Activated CD8-positive, alpha-beta memory T cell treated with anti-CD3 and anti-CD28 coated beads for 4 hours (primary cell): ENCODE results near the gene NEK10.
"Not testable (repeated sequence)": the region's sequence is repeated elsewhere in the genome, so short reads cannot be mapped to it uniquely, and the experiment has no call there.

Experiments used
- DNase-seq, 2 donors: peaks; one replicate each; pipeline ENCODE4 v3.0.0-alpha.2; 2020; ENCODE audit warnings: low read depth in 2 of 2

Gene NEK10

DNA sequence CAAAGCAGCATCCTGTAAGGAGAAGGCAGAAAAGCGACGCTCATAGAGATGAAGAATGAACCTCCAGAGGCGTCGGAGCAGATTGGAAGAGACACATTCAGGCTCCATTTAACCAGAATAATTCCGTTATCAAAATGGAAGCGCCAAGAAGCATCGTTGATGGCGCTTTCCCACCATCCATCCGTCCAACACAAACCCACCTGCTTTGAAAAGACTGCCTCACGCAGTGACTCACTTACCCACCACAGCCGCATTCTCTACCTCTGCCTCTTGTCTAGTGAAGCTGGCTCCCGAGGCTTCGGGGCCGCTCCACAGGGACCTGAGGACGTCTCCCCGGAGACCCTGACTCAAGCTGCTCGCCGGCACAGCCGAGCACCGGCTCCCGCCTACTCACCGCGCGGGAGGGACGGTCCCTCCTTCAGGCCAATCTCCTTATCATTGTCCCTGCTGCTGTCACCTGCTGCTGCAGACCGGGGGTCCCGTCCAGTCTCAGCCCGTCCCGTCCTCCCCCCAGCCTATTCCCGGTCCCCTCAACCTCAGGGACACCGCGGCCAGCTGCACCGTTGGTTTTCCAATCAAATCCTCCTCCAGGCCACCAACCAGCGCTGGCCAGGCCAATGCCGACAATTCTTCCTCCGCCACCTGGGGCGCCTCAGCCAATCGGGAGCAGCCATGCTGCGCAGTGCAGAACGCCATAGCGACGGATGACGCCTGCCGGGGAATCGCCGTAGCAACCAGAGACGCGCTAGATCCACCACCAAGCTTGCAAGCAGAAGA lies at the start of gene NEK10:
Gene NEK10 (minus strand): TSS at position 553 of the 777 bp plus-strand sequence. CDS start 16,501 bp downstream, outside the sequence.
- DNase-seq: peak; percentile 78 to 82

DNA sequence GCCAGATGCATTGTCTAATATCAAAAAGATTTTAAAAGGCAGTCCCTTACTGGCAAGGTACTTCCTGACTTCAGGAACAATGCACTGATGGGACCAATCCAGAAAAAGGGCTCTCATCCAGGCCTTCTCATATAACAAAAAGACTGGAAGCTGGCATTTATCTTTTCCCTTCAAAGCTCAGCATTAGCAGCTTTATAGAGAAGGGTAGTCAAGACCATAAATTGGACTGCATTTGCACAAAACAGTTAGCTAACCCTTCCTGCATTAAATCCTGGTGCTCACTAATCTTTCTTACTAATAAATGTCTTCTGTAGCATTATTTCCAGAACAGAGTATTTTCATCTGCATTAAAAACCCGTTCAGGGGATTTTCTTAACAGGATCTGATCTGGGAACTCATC lies 46.0 kb upstream of the NEK10 start:
- DNase-seq: no peak

- no peak for DNase-seq
Measured at GRCh38 chr3:27392950-27393679, 23.9 kb upstream of the NEK10 start.

- not testable (repeated sequence) for DNase-seq
Measured at GRCh38 chr3:27392414-27392813, 23.2 kb upstream of the NEK10 start.

DNA sequence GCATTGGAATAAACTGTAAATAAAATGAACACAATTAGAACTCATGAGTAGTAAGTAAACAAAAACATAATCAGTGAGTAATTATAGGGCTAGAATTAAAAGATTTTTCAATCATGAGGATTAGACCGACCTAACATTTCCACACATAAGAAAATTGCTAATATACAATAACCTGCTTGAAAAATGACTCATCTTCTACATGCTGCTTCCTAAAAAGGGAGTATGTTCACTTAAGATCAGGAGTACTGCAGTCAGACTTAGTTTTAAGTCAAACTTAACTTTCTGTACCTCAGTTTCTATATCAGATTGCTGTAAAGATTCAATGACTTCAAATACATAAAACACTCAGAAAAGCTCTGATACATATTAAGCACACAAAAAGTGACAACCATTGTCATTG lies 22.6 kb upstream of the NEK10 start:
- DNase-seq: no peak

- no peak for DNase-seq
Measured at GRCh38 chr3:27387625-27388024, 18.4 kb upstream of the NEK10 start.

- DNase-seq: no peak
Measured at GRCh38 chr3:27385504-27385903, 16.3 kb upstream of the NEK10 start.

DNA sequence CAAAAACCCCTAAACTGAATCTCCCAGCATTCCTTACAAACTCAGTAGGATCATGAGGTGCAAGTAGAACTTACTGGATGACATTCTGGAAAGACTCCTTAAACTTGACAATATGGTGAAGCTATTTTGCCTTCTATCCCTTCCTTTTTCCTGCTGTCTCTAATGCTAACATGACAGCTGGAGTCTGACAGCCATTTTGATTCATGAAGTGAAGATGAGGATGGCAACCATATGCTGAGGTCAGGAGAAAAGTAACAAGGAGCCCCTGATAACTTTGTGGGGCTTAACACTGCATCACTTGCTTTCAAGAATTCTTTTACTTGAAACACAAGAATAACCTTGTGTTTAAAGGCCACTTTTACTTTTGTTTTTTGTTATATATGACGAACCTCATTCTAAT lies 15.0 kb upstream of the NEK10 start:
- DNase-seq: no peak

DNA sequence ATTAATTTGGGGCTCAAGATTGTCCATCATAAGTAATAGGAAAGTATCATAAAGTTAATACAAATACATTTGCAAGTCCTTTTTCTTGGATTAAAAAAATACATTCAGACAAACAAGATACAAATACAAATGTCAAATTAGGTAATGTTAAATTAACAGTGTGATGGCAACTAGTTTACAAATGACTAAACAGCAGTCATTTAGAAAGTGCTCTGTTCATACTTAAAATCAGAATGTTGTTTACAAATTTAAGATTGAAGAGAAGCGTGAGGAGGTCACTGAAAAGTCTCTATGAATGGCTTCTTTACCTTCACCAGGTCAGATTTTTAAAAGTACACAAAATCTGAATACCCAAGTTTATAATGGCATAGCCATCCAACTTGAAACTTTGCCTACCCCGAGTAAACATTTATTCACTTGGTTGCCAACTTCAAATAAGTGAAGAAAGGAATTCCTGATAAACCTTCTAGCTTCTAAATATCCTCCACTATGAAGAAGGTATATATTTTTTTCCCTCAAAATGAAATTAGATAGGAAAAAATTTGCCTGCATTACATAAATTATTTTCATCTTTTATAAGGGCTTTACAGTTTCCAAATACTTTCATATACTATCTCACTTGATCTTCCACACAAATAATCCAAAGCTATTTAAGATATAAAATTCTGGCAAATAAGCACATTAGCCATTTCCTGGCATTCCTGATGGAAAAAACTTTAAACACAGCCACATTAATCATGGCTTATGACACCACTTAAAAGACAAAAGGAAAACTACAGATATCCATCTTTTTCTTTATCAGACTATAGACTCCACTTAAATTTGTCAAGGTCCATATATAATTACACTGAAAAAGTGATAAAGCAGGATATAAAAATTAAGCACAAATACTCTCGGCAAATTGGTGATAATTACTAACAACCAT lies 11.5 kb upstream of the NEK10 start:
- DNase-seq: no peak

DNA sequence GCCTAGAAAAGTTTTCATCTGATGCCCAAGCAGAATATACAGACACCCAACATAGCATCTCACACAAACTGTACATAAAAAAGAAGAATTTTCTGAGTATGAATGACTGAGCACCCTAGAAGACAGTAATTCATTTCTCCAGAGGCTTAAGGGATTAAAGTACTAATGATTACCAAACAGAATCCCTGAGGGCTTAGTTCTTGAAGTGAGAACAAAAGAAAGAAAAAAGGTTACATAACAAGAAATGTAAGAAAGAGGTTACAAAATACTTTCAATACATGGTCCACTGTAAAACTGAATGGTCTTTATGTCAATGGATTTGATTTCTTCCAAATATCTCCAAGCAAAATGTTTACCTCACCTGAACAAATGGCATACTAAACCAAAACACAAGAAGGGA lies 9.1 kb upstream of the NEK10 start:
- DNase-seq: no peak

- DNase-seq: no peak
Measured at GRCh38 chr3:27376109-27376772, 7.1 kb upstream of the NEK10 start.

GRCh38 chr3:27366062-27366591 lies 3.1 kb downstream of the NEK10 start:
- DNase-seq: no peak

- DNase-seq: no peak
Measured at GRCh38 chr3:27360113-27361078, 8.8 kb downstream of the NEK10 start.

DNA sequence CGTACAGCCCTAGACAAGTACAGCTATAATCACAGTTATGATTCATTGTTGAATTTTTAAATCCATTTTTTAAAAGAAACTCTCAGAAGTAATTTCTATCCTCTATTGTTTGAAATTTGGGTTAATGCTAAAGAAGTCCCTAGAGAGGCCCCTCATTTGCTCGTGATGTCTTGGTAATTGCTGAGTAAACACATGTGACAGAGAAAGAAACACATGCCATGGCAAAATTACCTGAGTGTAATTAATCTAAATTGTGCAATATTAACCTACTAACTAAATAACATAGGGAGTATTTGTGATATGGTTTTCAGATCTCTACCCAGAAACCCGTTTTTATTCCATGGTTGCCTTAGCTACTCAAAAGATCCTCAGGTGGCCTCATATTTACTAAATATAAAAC lies 10.8 kb downstream of the NEK10 start:
- no peak for DNase-seq

DNA sequence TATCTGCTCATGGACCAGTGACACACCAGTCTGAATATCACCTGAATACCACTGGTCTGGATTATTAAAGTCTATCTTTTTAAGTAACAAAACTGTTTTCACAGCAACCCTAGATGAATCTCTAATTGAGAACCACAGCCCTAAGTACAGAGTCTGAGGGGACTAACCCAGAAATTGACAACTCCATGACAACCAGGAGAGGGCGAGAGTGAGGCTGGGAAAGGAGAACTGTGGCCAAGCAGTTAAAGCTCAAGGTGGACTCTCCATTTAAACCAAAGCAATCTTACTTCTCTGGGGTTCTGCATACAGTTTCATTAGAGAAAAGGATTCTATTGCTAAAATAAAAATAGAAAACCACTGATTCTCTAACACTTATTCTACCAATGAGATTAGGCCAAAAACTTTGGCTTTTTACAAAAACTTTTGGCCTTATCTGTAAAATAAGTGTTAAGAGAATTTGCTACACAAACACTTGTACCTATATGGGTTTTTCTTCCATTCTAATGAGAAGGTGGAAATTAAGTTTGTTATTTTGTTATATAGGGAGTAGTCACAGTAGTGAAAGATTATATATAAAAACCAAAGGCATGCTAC lies 11.4 kb downstream of the NEK10 start:
- peak; percentile 14 to 31 for DNase-seq

- no peak for DNase-seq
Measured at GRCh38 chr3:27356976-27357375, 12.2 kb downstream of the NEK10 start.

DNA sequence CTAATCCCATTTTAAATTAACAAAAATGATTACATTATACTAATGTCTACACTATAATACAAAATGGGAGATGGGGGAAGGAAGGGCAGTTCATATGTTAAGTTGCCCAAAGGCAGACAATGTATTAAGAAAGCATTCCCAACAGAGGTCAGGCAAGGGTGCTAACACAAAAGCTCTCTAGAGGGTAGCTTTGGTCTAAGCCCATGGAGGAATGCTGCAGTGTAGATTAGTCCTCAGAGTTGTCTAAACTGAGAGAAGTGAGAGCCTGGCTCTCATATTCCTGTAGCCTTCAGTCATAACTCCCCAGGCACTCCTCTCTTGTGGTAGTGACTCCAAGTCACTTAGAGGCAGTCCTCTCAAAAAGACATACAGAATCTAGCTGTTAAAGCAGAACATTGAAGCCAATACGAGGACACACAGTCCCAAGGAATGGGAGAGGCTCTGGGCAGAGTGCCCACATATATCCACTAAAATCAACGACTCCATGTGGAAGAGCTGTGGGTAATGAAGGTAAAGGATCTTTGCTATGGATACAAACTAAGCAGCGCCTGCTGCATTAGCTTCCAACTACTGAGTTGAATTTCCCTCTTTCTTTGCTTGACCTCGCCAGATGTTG lies 14.5 kb downstream of the NEK10 start:
- DNase-seq: no peak

GRCh38 chr3:27354161-27354560 lies 15.0 kb downstream of the NEK10 start:
- no peak for DNase-seq

GRCh38 chr3:27353221-27353620 lies 16.0 kb downstream of the NEK10 start:
- DNase-seq: no peak
